LNCaP clone FGC (cell line): ENCODE results near the gene CRADD.
"Not testable (repeated sequence)": the region's sequence is repeated elsewhere in the genome, so short reads cannot be mapped to it uniquely, and the experiment has no call there.

Experiments
- DNase-seq: peaks from one replicate; pipeline ENCODE4 v3.0.0-alpha.2; 2011; ENCODE audit warnings: low read depth
- H3K4me3 ChIP-seq: 2 replicates; pipeline ENCODE4 v1.5.1; 2011; ENCODE audit warnings: mild to moderate bottlenecking, low read depth, low read length, control low read depth
- CTCF ChIP-seq: IDR thresholded peaks from 2 replicates; pipeline ENCODE4 v1.5.1; 2012; ENCODE audit warnings: mild to moderate bottlenecking; ENCODE audit not compliant: control insufficient read depth, insufficient read depth; ENCODE audit errors: extremely low read depth

Gene CRADD

GRCh38 chr12:93793983-93794382 lies 116.8 kb downstream of the CRADD start:
- no peak for DNase-seq

GRCh38 chr12:93794738-93795137 lies 117.6 kb downstream of the CRADD start:
- no peak for DNase-seq
- no peak for TF ChIP-seq CTCF
- H3K4me3 ChIP-seq, result no peak overlapping the region

More at GRCh38 chr12:93793983-93794382, 116.8 kb downstream of the CRADD start:
- no peak for TF ChIP-seq CTCF
- no peak overlapping the region for H3K4me3 ChIP-seq

- no peak for DNase-seq
- no peak overlapping the region for H3K4me3 ChIP-seq
- no peak for TF ChIP-seq CTCF
Measured at GRCh38 chr12:93795352-93795751, 118.2 kb downstream of the CRADD start.

- no peak for TF ChIP-seq CTCF
- DNase-seq, result no peak
Measured at GRCh38 chr12:93796729-93797128, 119.6 kb downstream of the CRADD start.

GRCh38 chr12:93798279-93799151 lies 121.3 kb downstream of the CRADD start:
- no peak for TF ChIP-seq CTCF
- DNase-seq, result no peak
- no peak overlapping the region for H3K4me3 ChIP-seq

More at GRCh38 chr12:93796729-93797128, 119.6 kb downstream of the CRADD start:
- no peak overlapping the region for H3K4me3 ChIP-seq

GRCh38 chr12:93801666-93802065 lies 124.5 kb downstream of the CRADD start:
- not testable (repeated sequence) for DNase-seq, H3K4me3 ChIP-seq

- TF ChIP-seq CTCF, result no peak
- no peak overlapping the region for H3K4me3 ChIP-seq
- DNase-seq, result no peak
Measured at GRCh38 chr12:93802293-93802692, 125.1 kb downstream of the CRADD start.
